ENCODE data around the gene WDR89.
"Not testable (repeated sequence)": the region's sequence is repeated elsewhere in the genome, so short reads cannot be mapped to it uniquely, and the experiment has no call there.

WDR89 gene

DNA sequence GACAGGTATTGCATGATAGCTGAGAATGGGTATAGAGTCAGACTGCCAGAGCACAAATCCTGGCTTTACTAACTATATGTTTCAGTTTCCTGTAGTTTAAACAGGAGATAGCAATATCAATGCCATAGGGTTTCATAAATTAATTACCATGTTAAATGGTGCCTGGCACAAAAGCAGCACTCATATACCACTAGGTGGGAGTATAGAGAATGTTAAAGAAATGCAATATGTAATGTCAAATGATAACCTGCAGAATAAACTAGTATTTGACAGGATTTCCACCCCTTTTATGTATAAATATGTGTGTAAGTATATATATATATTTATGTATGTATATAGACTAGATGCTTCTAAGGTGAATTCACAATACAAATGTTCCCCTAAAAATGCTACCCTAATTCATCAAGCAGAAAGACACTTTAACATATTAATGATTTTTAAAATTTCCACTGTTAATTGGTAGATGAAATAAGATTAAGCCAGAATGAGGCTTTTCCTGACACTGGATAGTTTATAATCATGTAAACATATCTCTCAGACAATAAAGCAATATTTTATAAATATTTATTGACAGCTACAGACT lies 8.6 kb downstream of the WDR89 start:
- DNase-seq (ENCODE audit: low read depth, low spot score) = no peak
- Histone ChIP-seq H3K4me3 (ENCODE audit: low read length) (no peak overlapping the region), H3K9me3 (ENCODE audit: control insufficient read depth, insufficient read depth, low read length) (no peaks in the 10 kb centered on the region), H3K27me3 (ENCODE audit: control insufficient read depth, insufficient read depth, low read length) (no peaks in the 10 kb centered on the region), H3K27ac (ENCODE audit: low read length) (no peak overlapping the region), H3K4me1 (ENCODE audit: control insufficient read depth, insufficient read depth, low read length) (no peaks in the 10 kb centered on the region), H3K36me3 (ENCODE audit: control insufficient read depth, insufficient read depth, low read length) (no peaks in the 10 kb centered on the region)

DNA sequence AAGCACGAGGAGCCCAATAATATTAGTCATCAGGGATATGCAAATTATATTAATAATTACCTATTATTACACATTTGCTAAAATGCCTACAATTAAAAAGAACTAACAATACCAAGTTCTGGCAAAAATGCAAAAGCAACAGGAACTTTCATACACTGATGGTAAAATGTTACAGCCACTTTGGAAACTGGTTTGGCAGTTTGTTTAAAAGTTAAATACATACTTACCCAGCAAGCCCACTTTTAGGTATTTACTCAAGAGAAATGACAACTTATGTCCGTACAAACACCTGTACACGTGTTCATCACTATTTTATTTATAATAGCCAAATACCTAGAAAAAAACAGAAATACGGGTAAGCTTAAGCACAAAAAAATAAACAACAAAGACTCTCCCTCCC lies 17.0 kb downstream of the WDR89 start:
- no CpG with 5 or more reads among the region's 4 CpGs for WGBS (ENCODE audit: insufficient coverage, insufficient read length)
- Histone ChIP-seq H3K4me1 (ENCODE audit: control insufficient read depth, insufficient read depth, low read length) (no peaks in the 10 kb centered on the region), H3K27me3 (ENCODE audit: control insufficient read depth, insufficient read depth, low read length) (no peaks in the 10 kb centered on the region), H3K27ac (ENCODE audit: low read length) (no peak overlapping the region), H3K36me3 (ENCODE audit: control insufficient read depth, insufficient read depth, low read length) (no peaks in the 10 kb centered on the region; the same call in 1 of the 2 replicates), H3K4me3 (ENCODE audit: low read length) (no peak overlapping the region), H3K9me3 (ENCODE audit: control insufficient read depth, insufficient read depth, low read length) (no peaks in the 10 kb centered on the region)
- DNase-seq (ENCODE audit: low read depth, low spot score) = no peak

DNA sequence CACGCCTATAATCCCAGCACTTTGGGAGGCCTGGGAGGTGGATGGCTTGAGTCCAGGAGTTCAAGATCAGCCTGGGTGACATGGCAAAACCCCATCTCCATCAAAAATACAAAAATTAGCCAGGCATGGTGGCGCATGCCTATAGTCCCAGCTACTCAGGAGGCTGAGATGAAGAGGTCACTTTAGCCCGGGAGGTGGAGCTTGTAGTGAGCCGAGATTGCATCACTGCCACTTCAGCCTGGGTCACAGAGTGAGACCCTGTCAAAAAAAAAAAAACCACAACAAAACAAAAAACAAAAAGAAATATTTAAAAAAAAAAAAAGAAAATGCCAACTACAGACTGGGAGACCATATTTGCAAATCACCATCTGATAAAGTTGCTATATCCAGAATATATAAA lies 17.5 kb downstream of the WDR89 start:
- no peak overlapping the region for H3K4me3 ChIP-seq (ENCODE audit: low read length)
- no peaks in the 10 kb centered on the region for H3K27me3 ChIP-seq (ENCODE audit: control insufficient read depth, insufficient read depth, low read length)
- no peaks in the 10 kb centered on the region for H3K9me3 ChIP-seq (ENCODE audit: control insufficient read depth, insufficient read depth, low read length)
- no peak overlapping the region for H3K27ac ChIP-seq (ENCODE audit: low read length)
- no peaks in the 10 kb centered on the region for H3K4me1 ChIP-seq (ENCODE audit: control insufficient read depth, insufficient read depth, low read length)
- WGBS (ENCODE audit: insufficient coverage, insufficient read length) = no CpG with 5 or more reads among the region's 4 CpGs
- H3K36me3 ChIP-seq (ENCODE audit: control insufficient read depth, insufficient read depth, low read length) = no peaks in the 10 kb centered on the region; the same call in 1 of the 2 replicates
- DNase-seq (ENCODE audit: low read depth, low spot score) = no peak

DNA sequence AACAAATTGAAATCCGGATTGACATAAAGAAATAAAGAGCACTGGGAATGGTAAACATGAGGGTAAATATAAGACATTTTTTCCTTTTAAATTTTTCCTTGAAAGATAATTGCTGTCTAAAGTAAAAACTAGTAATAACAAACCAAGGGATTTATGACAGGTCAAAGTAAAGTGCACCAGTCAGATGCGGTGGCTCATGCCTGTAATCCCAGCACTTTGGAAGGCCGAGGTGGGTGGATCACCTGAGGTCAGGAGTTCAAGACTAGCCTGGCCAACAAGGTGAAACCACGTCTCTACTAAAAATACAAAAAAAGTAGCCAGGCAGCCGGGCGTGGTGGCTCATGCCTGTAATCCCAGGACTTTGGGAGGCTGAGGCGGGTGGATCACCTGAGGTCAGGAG lies 19.7 kb downstream of the WDR89 start:
- no CpG with 5 or more reads among the region's 7 CpGs for WGBS (ENCODE audit: insufficient coverage, insufficient read length)
- H3K4me1 ChIP-seq (ENCODE audit: control insufficient read depth, insufficient read depth, low read length); H3K36me3 ChIP-seq (ENCODE audit: control insufficient read depth, insufficient read depth, low read length): not testable (repeated sequence)

DNA sequence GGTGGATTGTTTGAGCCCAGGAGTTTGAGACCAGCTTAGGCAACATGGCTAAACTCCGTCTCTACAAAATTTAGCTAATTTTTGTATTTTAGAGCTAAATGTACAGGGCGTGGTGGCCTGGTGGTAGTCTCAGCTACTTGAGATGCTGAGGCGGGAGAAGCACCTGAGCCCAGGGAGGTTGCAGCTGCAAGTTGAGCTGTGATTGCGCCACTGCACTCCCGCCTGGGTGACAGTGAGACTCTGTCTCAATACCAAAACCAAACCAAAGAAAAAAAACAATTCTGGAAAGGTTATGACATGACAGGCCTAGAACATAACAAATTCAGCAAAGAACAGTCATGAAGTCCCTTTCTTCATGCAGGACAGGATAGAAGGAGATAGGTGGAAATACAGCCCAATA lies 25.7 kb downstream of the WDR89 start:
- H3K4me3 ChIP-seq (ENCODE audit: low read length) = no peak overlapping the region
- H3K36me3 ChIP-seq (ENCODE audit: control insufficient read depth, insufficient read depth, low read length) = no peaks in the 10 kb centered on the region
- H3K27me3 ChIP-seq (ENCODE audit: control insufficient read depth, insufficient read depth, low read length) = no peaks in the 10 kb centered on the region
- H3K27ac ChIP-seq (ENCODE audit: low read length) = no peak overlapping the region
- H3K9me3 ChIP-seq (ENCODE audit: control insufficient read depth, insufficient read depth, low read length) = no peaks in the 10 kb centered on the region
- DNase-seq (ENCODE audit: low read depth, low spot score) = no peak
- no CpG with 5 or more reads among the region's 5 CpGs for WGBS (ENCODE audit: insufficient coverage, insufficient read length)
- H3K4me1 ChIP-seq (ENCODE audit: control insufficient read depth, insufficient read depth, low read length) = no peaks in the 10 kb centered on the region; the same call in 1 of the 2 replicates

More for the DNA sequence above, 19.7 kb downstream of the WDR89 start:
- H3K27ac ChIP-seq (ENCODE audit: low read length); H3K4me3 ChIP-seq (ENCODE audit: low read length); H3K9me3 ChIP-seq (ENCODE audit: control insufficient read depth, insufficient read depth, low read length); H3K27me3 ChIP-seq (ENCODE audit: control insufficient read depth, insufficient read depth, low read length); DNase-seq (ENCODE audit: low read depth, low spot score): not testable (repeated sequence)

DNA sequence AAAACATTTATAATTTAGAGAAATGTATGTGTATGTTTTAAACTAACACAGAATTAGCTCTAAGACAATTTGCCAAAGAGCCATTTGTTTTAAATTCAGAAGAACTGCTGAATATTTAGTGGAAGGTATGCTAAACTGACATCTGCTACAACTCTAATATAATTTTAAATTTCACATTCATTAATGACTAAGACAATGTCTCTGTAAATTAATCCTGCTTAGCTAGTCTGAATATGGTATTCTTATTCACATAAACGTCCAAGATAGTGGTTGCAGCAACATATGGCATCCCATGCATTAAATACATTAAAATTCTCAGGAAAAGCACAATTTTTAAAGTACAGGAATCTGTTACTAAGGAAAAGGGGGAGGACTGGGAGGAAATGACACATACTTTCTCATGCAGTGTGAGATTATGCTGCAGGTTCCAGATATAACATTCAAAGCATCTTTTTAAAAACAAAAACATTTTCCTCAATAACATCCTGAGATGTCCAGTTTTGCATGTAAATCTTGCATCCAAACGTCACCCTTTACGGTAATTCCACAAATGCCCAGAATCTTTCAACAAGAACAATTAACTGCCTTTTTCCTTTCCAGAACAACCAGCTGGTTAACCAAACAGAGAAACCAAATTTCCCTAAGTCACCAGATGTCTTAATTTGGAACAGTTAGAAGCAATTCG lies 26.9 kb downstream of the WDR89 start:
- no peaks in the 10 kb centered on the region for H3K9me3 ChIP-seq (ENCODE audit: control insufficient read depth, insufficient read depth, low read length)
- H3K27ac ChIP-seq (ENCODE audit: low read length) = no peak overlapping the region
- no peak overlapping the region for H3K4me3 ChIP-seq (ENCODE audit: low read length)
- H3K36me3 ChIP-seq (ENCODE audit: control insufficient read depth, insufficient read depth, low read length) = no peaks in the 10 kb centered on the region
- no peaks in the 10 kb centered on the region; the same call in 1 of the 2 replicates for H3K4me1 ChIP-seq (ENCODE audit: control insufficient read depth, insufficient read depth, low read length)
- no peak for DNase-seq (ENCODE audit: low read depth, low spot score)
- WGBS (ENCODE audit: insufficient coverage, insufficient read length) = 100% methylated on average over 1 of the region's 4 CpGs
- no peaks in the 10 kb centered on the region for H3K27me3 ChIP-seq (ENCODE audit: control insufficient read depth, insufficient read depth, low read length)

DNA sequence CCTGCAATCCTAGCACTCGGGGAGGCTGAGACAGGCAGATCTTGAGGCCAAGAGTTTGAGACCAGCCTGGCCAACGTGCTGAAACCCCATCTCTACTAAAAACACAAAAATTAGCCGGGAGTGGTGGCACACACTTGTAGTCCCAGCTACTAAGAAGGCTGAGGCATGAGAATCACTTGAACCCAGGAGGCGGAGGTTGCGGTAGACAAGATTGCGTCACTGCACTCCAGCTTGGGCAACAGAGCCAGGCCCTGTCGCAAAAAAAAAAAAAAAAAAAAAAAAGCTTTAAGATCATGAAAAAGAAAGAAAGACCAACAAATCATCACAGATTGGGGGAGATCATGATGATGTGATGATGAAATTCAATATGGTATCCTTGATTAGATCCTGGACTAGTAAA lies 30.6 kb downstream of the WDR89 start:
- H3K27me3 ChIP-seq (ENCODE audit: control insufficient read depth, insufficient read depth, low read length) = no peaks in the 10 kb centered on the region
- H3K9me3 ChIP-seq (ENCODE audit: control insufficient read depth, insufficient read depth, low read length) = no peaks in the 10 kb centered on the region
- H3K4me1 ChIP-seq (ENCODE audit: control insufficient read depth, insufficient read depth, low read length) = no peaks in the 10 kb centered on the region
- H3K27ac ChIP-seq (ENCODE audit: low read length) = no peak overlapping the region
- H3K36me3 ChIP-seq (ENCODE audit: control insufficient read depth, insufficient read depth, low read length) = no peaks in the 10 kb centered on the region
- H3K4me3 ChIP-seq (ENCODE audit: low read length) = no peak overlapping the region
- DNase-seq (ENCODE audit: low read depth, low spot score) = no peak
- no CpG with 5 or more reads among the region's 7 CpGs for WGBS (ENCODE audit: insufficient coverage, insufficient read length)

DNA sequence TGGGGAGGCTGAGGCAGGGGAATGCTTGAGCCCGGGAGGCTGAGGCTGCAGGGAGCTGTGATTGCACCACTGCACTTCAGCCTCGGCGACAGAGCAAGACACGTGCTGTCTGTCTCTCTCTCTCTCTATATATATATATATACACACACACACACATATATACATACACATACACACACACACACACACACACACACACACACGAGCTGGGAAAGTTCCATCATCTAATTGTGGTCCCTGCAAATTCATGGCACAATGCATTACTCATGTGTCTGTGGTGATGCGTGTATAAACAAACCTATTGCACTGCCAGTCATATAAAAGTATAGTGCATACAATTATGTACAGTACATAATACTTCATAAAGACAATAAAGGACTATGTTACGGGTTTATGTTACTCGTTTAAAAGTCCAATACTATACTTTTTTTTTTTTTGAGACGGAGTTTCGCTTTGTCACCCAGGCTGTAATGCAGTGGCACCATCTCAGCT lies 36.6 kb downstream of the WDR89 start:
- Histone ChIP-seq H3K9me3 (ENCODE audit: control insufficient read depth, insufficient read depth, low read length) (no peaks in the 10 kb centered on the region), H3K36me3 (ENCODE audit: control insufficient read depth, insufficient read depth, low read length) (no peaks in the 10 kb centered on the region), H3K27ac (ENCODE audit: low read length) (no peak overlapping the region), H3K27me3 (ENCODE audit: control insufficient read depth, insufficient read depth, low read length) (no peaks in the 10 kb centered on the region), H3K4me1 (ENCODE audit: control insufficient read depth, insufficient read depth, low read length) (no peaks in the 10 kb centered on the region), H3K4me3 (ENCODE audit: low read length) (no peak overlapping the region)
- WGBS (ENCODE audit: insufficient coverage, insufficient read length) = no CpG with 5 or more reads among the region's 10 CpGs
- no peak for DNase-seq (ENCODE audit: low read depth, low spot score)

DNA sequence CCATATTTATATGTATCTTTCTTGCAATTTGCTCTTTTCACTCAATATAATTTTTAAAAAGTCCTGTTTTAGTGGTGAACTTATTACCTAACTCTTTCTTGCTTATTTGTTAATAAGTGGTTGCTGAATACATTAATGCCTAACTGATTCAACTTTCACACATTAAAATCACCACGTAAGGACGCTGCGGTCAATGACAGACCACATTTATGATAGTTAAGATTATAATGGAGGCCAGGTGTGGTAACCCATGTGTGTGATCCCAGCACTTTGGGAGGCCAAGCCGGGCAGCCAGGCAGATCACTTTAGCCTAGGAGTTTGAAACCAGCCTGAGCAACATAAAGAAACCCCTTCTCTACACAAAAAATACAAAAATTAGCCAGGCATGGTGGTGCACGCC lies 37.0 kb downstream of the WDR89 start:
- no peak overlapping the region for H3K4me3 ChIP-seq (ENCODE audit: low read length)
- WGBS (ENCODE audit: insufficient coverage, insufficient read length) = no CpG with 5 or more reads among the region's 5 CpGs
- H3K4me1 ChIP-seq (ENCODE audit: control insufficient read depth, insufficient read depth, low read length) = no peaks in the 10 kb centered on the region
- H3K27ac ChIP-seq (ENCODE audit: low read length) = no peak overlapping the region
- no peaks in the 10 kb centered on the region for H3K9me3 ChIP-seq (ENCODE audit: control insufficient read depth, insufficient read depth, low read length)
- no peak for DNase-seq (ENCODE audit: low read depth, low spot score)
- H3K27me3 ChIP-seq (ENCODE audit: control insufficient read depth, insufficient read depth, low read length) = no peaks in the 10 kb centered on the region
- H3K36me3 ChIP-seq (ENCODE audit: control insufficient read depth, insufficient read depth, low read length) = no peaks in the 10 kb centered on the region

DNA sequence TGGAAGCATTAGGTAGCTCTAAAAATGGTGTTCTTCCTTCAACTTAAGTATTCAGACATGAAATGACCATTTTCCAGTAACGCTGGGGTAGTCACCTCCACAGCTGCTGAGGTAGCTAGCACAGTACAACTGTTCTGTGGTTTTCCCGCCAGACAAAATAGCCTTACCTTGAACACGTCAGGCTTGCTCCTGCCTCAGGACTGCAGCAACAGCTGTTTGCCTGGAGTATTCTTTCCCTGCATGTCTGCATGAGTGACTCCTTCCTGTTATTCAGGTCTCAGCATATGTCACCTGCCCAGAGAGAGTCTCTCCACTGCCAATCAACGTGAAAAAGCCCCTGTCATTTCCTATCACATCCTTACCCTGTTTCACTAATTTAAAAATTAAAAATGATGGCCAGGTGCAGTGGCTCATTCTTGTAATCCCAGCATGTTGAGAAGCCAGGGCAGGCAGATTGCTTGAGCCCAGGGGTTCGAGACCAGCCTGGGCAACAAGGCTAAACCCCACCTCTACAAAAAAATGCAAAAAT lies 37.9 kb downstream of the WDR89 start:
- no peaks in the 10 kb centered on the region for H3K27me3 ChIP-seq (ENCODE audit: control insufficient read depth, insufficient read depth, low read length)
- H3K36me3 ChIP-seq (ENCODE audit: control insufficient read depth, insufficient read depth, low read length) = no peaks in the 10 kb centered on the region; the same call in 1 of the 2 replicates
- no peak overlapping the region for H3K27ac ChIP-seq (ENCODE audit: low read length)
- no peak overlapping the region for H3K4me3 ChIP-seq (ENCODE audit: low read length)
- H3K4me1 ChIP-seq (ENCODE audit: control insufficient read depth, insufficient read depth, low read length) = no peaks in the 10 kb centered on the region
- WGBS (ENCODE audit: insufficient coverage, insufficient read length) = no CpG with 5 or more reads among the region's 5 CpGs
- no peaks in the 10 kb centered on the region for H3K9me3 ChIP-seq (ENCODE audit: control insufficient read depth, insufficient read depth, low read length)
- no peak for DNase-seq (ENCODE audit: low read depth, low spot score)
